PC-3 (cell line): ENCODE measurements around the gene DLK1.

Experiments
- EZH2phosphoT487 ChIP-seq: fragments of 300-600 bp; sonication (generic); IDR thresholded peaks from 2 replicates; pipeline ENCODE4 v1.6.1; 2018; ENCODE audit warnings: mild to moderate bottlenecking, antibody characterized with exemption, low read length, borderline replicate concordance
- TF ChIP-seq, protein P1 (sequence below): fragments of 300-600 bp; sonication (generic); conservative IDR thresholded peaks from 2 replicates; pipeline ENCODE4 v1.5.1; 2017; ENCODE audit warnings: antibody characterized with exemption, low read depth, mild to moderate bottlenecking, low read length

DNA sequence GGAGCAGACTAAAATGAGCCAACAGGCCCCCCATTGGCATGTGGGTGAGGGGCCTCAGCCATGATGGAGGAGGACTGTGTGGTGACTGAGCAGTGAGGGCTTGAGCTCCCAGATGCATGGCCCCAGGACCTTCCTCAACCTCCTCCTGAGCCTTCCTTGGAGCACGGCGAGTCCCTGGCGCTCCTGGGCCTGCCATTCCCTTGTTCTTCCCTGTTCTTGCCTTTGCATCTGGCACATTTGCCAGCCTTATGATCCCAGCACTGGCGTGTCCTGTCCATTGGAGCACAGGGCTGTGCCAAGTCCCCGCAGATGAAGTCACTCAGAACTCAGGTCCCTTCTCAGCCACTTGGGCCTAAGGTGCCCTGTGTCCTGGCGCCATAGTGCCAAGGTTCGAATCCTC lies 58.9 kb downstream of the DLK1 start:
- TF ChIP-seq, protein P1, sequence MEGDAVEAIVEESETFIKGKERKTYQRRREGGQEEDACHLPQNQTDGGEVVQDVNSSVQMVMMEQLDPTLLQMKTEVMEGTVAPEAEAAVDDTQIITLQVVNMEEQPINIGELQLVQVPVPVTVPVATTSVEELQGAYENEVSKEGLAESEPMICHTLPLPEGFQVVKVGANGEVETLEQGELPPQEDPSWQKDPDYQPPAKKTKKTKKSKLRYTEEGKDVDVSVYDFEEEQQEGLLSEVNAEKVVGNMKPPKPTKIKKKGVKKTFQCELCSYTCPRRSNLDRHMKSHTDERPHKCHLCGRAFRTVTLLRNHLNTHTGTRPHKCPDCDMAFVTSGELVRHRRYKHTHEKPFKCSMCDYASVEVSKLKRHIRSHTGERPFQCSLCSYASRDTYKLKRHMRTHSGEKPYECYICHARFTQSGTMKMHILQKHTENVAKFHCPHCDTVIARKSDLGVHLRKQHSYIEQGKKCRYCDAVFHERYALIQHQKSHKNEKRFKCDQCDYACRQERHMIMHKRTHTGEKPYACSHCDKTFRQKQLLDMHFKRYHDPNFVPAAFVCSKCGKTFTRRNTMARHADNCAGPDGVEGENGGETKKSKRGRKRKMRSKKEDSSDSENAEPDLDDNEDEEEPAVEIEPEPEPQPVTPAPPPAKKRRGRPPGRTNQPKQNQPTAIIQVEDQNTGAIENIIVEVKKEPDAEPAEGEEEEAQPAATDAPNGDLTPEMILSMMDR = no peak
- no peak for TF ChIP-seq EZH2phosphoT487
